Measurements from ENCODE around the gene RPL18A.

RPL18A gene

DNA sequence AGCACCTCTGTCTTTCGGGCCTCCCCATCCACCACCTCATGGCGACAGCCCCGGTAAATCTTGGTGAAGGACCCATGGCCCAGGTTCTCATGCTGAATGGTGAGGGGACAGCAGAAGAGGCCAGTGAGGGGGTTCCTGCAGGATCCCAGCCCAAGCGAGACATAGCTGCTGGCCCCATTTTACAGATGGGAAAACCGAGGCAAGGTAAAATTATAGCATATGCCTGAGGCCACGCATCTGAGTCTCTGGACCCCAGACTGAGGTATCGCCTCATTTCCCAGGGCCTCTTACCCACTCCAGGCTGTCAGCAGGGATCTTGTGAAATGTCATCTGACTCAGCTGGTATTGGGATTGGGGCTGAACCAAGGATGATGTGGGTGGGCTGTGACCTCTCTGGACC, 21.7 kb upstream of the RPL18A start:
- no peaks in the 10 kb centered on the region for H4K20me1 ChIP-seq (ENCODE audit: insufficient read depth, low read length, poor library complexity, severe bottlenecking)
- no peak overlapping the region for H2AFZ ChIP-seq (ENCODE audit: low read length)
- H3K9me2 ChIP-seq (replicated peaks; ENCODE audit: low read depth, low read length) = no peaks in the 10 kb centered on the region
- peaks cover 28% of the 10 kb centered on the region; the same call in 1 of the 2 replicates for H3K36me3 ChIP-seq (ENCODE audit: insufficient read depth, low read length)
- no peaks in the 10 kb centered on the region for H3F3A ChIP-seq (ENCODE audit: low read depth)
- H3K9ac ChIP-seq (ENCODE audit: low read depth, low read length, poor library complexity, severe bottlenecking) = no peak overlapping the region
- no peak overlapping the region for H3K4me3 ChIP-seq (ENCODE audit: low read length, poor library complexity, severe bottlenecking)
- no peaks in the 10 kb centered on the region for H3K27me3 ChIP-seq (ENCODE audit: insufficient read depth, low read length, poor library complexity, severe bottlenecking)
- H3K9me3 ChIP-seq (ENCODE audit: insufficient read depth, low read depth, low read length) = no peaks in the 10 kb centered on the region
- peaks cover 3% of the 10 kb centered on the region for H3K4me1 ChIP-seq (ENCODE audit: insufficient read depth, low read length, poor library complexity, severe bottlenecking)
- no peak overlapping the region for H3K4me2 ChIP-seq (ENCODE audit: low read depth, low read length, poor library complexity, severe bottlenecking)
- no peak for TF ChIP-seq EZH2phosphoT487 (IDR thresholded peaks at IDR 0.05; ENCODE audit: borderline replicate concordance)
- TF ChIP-seq, protein P1, sequence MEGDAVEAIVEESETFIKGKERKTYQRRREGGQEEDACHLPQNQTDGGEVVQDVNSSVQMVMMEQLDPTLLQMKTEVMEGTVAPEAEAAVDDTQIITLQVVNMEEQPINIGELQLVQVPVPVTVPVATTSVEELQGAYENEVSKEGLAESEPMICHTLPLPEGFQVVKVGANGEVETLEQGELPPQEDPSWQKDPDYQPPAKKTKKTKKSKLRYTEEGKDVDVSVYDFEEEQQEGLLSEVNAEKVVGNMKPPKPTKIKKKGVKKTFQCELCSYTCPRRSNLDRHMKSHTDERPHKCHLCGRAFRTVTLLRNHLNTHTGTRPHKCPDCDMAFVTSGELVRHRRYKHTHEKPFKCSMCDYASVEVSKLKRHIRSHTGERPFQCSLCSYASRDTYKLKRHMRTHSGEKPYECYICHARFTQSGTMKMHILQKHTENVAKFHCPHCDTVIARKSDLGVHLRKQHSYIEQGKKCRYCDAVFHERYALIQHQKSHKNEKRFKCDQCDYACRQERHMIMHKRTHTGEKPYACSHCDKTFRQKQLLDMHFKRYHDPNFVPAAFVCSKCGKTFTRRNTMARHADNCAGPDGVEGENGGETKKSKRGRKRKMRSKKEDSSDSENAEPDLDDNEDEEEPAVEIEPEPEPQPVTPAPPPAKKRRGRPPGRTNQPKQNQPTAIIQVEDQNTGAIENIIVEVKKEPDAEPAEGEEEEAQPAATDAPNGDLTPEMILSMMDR (conservative IDR thresholded peaks at IDR 0.05; ENCODE audit: low read length) = no peak
- H3K79me2 ChIP-seq (ENCODE audit: insufficient read depth, low read length) = no peaks in the 10 kb centered on the region; the same call in 1 of the 2 replicates

DNA sequence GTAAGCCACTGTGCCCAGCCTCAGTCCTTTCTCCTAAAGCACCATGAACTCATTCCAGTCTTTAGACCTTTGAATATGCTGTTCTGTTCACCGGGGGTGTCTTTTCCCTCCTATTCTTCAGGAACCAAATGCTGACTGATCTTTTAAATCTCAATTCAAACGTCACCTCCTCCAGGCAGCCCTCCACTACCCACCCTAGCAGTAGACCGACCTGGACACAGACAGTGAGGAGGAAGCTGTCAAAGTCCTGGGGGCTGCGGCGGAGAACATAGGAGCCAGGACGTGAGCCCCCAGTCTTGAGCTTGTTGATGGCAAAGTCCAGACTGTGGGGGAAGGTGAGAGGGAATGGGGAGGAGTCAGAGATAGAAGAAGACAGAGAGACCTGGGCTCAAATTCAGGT, 19.7 kb upstream of the RPL18A start:
- no peaks in the 10 kb centered on the region for H3K27me3 ChIP-seq (ENCODE audit: insufficient read depth, low read length, poor library complexity, severe bottlenecking)
- no peak for TF ChIP-seq EZH2phosphoT487 (IDR thresholded peaks at IDR 0.05; ENCODE audit: borderline replicate concordance)
- TF ChIP-seq, protein P1 (conservative IDR thresholded peaks at IDR 0.05; ENCODE audit: low read length) = no peak
- no peaks in the 10 kb centered on the region for H3F3A ChIP-seq (ENCODE audit: low read depth)
- H2AFZ ChIP-seq (ENCODE audit: low read length) = no peak overlapping the region
- H3K9me2 ChIP-seq (replicated peaks; ENCODE audit: low read depth, low read length) = no peaks in the 10 kb centered on the region
- no peak overlapping the region for H3K9ac ChIP-seq (ENCODE audit: low read depth, low read length, poor library complexity, severe bottlenecking)
- peaks cover 3% of the 10 kb centered on the region for H4K20me1 ChIP-seq (ENCODE audit: insufficient read depth, low read length, poor library complexity, severe bottlenecking)
- H3K79me2 ChIP-seq (ENCODE audit: insufficient read depth, low read length) = peaks cover 17% of the 10 kb centered on the region; the same call in 1 of the 2 replicates
- no peak overlapping the region for H3K4me3 ChIP-seq (ENCODE audit: low read length, poor library complexity, severe bottlenecking)
- H3K36me3 ChIP-seq (ENCODE audit: insufficient read depth, low read length) = peaks cover 23% of the 10 kb centered on the region; the same call in 1 of the 2 replicates
- no peaks in the 10 kb centered on the region for H3K9me3 ChIP-seq (ENCODE audit: insufficient read depth, low read depth, low read length)
- H3K4me1 ChIP-seq (ENCODE audit: insufficient read depth, low read length, poor library complexity, severe bottlenecking) = peaks cover 7% of the 10 kb centered on the region
- H3K4me2 ChIP-seq (ENCODE audit: low read depth, low read length, poor library complexity, severe bottlenecking) = no peak overlapping the region

DNA sequence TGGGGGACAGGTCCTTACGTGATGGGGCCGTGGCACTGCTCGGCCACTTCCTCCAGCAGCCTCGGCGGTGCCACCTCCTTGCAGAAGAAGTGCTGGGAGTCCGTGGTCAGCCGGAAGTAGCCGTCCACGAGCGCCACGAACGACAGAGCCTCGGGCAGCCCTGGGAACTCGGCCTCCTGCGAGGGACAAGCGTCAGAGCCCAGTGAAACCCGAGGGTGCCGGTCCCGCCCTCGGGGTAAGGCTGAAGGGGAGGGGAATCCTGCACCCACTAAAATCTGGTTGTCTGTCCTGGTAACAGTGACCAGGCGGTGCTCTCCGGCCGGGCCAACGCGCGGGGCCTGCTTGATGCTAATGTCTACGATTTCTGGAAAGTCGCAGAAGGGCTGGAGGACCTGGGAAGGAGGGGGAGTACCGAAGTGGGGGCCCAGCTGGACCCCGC, 18.3 kb upstream of the RPL18A start:
- Histone ChIP-seq H3K9me3 (ENCODE audit: insufficient read depth, low read depth, low read length) (no peaks in the 10 kb centered on the region), H3K4me1 (ENCODE audit: insufficient read depth, low read length, poor library complexity, severe bottlenecking) (peaks cover 15% of the 10 kb centered on the region), H3F3A (ENCODE audit: low read depth) (no peaks in the 10 kb centered on the region), H3K9me2 (replicated peaks; ENCODE audit: low read depth, low read length) (no peaks in the 10 kb centered on the region), H2AFZ (ENCODE audit: low read length) (no peak overlapping the region), H3K9ac (ENCODE audit: low read depth, low read length, poor library complexity, severe bottlenecking) (no peak overlapping the region), H3K27me3 (ENCODE audit: insufficient read depth, low read length, poor library complexity, severe bottlenecking) (no peaks in the 10 kb centered on the region), H4K20me1 (ENCODE audit: insufficient read depth, low read length, poor library complexity, severe bottlenecking) (peaks cover 3% of the 10 kb centered on the region), H3K79me2 (ENCODE audit: insufficient read depth, low read length) (peaks cover 30% of the 10 kb centered on the region), H3K4me3 (ENCODE audit: low read length, poor library complexity, severe bottlenecking) (no peak overlapping the region), H3K4me2 (ENCODE audit: low read depth, low read length, poor library complexity, severe bottlenecking) (no peak overlapping the region), H3K36me3 (ENCODE audit: insufficient read depth, low read length) (peaks cover 23% of the 10 kb centered on the region; the same call in 1 of the 2 replicates)
- TF ChIP-seq, protein P1 (conservative IDR thresholded peaks at IDR 0.05; ENCODE audit: low read length) = no peak
- TF ChIP-seq EZH2phosphoT487 (IDR thresholded peaks at IDR 0.05; ENCODE audit: borderline replicate concordance) = no peak
